WTC11 (cell line): ENCODE data around the gene NMUR1.

Experiments
- GABPB1 ChIP-seq: sonication (generic); formaldehyde crosslinking; IDR thresholded peaks from 2 replicates; pipeline ENCODE4 v1.8.1; 2023; ENCODE audit warnings: mild to moderate bottlenecking, missing genetic modification reagents
- HMGA2 ChIP-seq: fragments of 250-450 bp; sonication (Bioruptor Pico); IDR thresholded peaks from 2 replicates; pipeline ENCODE4 v1.4.0; 2021; ENCODE audit warnings: mild to moderate bottlenecking, moderate library complexity
- NFE2L1 ChIP-seq: sonication (generic); formaldehyde crosslinking; IDR thresholded peaks from 2 replicates; pipeline ENCODE4 v1.8.1; 2023; ENCODE audit warnings: missing genetic modification reagents
- NR2C2 ChIP-seq: sonication (generic); formaldehyde crosslinking; IDR thresholded peaks from 2 replicates; pipeline ENCODE4 v1.8.0; 2022; ENCODE audit warnings: mild to moderate bottlenecking, missing genetic modification reagents
- NR3C1 ChIP-seq: sonication (generic); formaldehyde crosslinking; conservative IDR thresholded peaks from 2 replicates; pipeline ENCODE4 v1.8.1; 2023; ENCODE audit warnings: low read depth, mild to moderate bottlenecking, missing genetic modification reagents
- SMAD4 ChIP-seq: sonication (generic); formaldehyde crosslinking; IDR thresholded peaks from 2 replicates; pipeline ENCODE4 v1.8.0; 2022; ENCODE audit warnings: mild to moderate bottlenecking, missing genetic modification reagents
- TCF7 ChIP-seq: sonication (generic); formaldehyde crosslinking; IDR thresholded peaks from 2 replicates; pipeline ENCODE4 v1.8.0; 2022; ENCODE audit warnings: mild to moderate bottlenecking, low read depth, missing genetic modification reagents, moderate library complexity
- ZNF121 ChIP-seq: sonication (generic); formaldehyde crosslinking; IDR thresholded peaks from 2 replicates; pipeline ENCODE4 v1.8.0; 2023; ENCODE audit warnings: missing genetic modification reagents
- TF ChIP-seq, protein P1 (sequence below): fragments of 200-600 bp; IDR thresholded peaks from 2 replicates; pipeline ENCODE4 v1.8.0; 2022; ENCODE audit warnings: antibody characterized with exemption
- TF ChIP-seq, protein P2 (sequence below): sonication (generic); formaldehyde crosslinking; IDR thresholded peaks from 2 replicates; pipeline ENCODE4 v1.8.1; 2023; ENCODE audit warnings: mild to moderate bottlenecking, missing genetic modification reagents, moderate library complexity
- TF ChIP-seq, protein P3 (sequence below): sonication (generic); formaldehyde crosslinking; IDR thresholded peaks from 2 replicates; pipeline ENCODE4 v1.8.1; 2022; ENCODE audit warnings: low read depth, mild to moderate bottlenecking, moderate library complexity, missing genetic modification reagents, borderline replicate concordance
- TF ChIP-seq, protein P4 (sequence below): sonication (generic); formaldehyde crosslinking; IDR thresholded peaks from 2 replicates; pipeline ENCODE4 v1.8.0; 2022; ENCODE audit warnings: mild to moderate bottlenecking, missing genetic modification reagents
- TF ChIP-seq, protein P5 (sequence below): sonication (generic); formaldehyde crosslinking; IDR thresholded peaks from 2 replicates; pipeline ENCODE4 v1.8.1; 2022; ENCODE audit warnings: missing genetic modification reagents, borderline replicate concordance
- TF ChIP-seq, protein P6 (sequence below): sonication (generic); formaldehyde crosslinking; IDR thresholded peaks from 2 replicates; pipeline ENCODE4 v1.8.1; 2022; ENCODE audit warnings: mild to moderate bottlenecking, moderate library complexity, missing genetic modification reagents

DNA sequence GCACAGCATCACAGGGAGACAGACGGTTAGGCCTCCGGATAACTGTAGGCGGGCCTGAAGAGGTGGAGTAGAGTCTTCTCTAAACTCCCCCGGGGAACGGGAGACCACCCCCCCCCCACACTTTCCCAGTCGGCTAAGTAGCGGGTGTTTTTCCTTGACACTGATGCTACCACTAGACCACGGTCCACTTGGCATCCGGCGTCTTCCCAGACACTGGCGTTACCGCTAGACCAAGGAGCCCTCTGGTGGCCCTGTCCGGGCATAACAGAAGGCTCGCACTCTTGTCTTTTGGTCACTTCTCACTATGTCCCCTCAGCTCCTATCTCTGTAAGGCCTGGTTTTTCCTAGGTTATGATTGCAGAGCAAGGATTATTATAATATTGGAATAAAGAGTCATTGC lies 40.3 kb downstream of the NMUR1 start:
- TF ChIP-seq GABPB1 (CRISPR knock-in tag) (no peak), TCF7 (CRISPR knock-in tag) (no peak), NR3C1 (CRISPR knock-in tag) (no peak), NR2C2 (CRISPR knock-in tag) (no peak), NFE2L1 (CRISPR knock-in tag) (no peak), ZNF121 (CRISPR knock-in tag) (no peak), HMGA2 (CRISPR knock-in tag) (no peak), SMAD4 (CRISPR knock-in tag) (no peak)
- TF ChIP-seq, protein P1, sequence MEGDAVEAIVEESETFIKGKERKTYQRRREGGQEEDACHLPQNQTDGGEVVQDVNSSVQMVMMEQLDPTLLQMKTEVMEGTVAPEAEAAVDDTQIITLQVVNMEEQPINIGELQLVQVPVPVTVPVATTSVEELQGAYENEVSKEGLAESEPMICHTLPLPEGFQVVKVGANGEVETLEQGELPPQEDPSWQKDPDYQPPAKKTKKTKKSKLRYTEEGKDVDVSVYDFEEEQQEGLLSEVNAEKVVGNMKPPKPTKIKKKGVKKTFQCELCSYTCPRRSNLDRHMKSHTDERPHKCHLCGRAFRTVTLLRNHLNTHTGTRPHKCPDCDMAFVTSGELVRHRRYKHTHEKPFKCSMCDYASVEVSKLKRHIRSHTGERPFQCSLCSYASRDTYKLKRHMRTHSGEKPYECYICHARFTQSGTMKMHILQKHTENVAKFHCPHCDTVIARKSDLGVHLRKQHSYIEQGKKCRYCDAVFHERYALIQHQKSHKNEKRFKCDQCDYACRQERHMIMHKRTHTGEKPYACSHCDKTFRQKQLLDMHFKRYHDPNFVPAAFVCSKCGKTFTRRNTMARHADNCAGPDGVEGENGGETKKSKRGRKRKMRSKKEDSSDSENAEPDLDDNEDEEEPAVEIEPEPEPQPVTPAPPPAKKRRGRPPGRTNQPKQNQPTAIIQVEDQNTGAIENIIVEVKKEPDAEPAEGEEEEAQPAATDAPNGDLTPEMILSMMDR = peak; percentile 51; the same call in 1 of the 2 replicates
- TF ChIP-seq, protein P2, sequence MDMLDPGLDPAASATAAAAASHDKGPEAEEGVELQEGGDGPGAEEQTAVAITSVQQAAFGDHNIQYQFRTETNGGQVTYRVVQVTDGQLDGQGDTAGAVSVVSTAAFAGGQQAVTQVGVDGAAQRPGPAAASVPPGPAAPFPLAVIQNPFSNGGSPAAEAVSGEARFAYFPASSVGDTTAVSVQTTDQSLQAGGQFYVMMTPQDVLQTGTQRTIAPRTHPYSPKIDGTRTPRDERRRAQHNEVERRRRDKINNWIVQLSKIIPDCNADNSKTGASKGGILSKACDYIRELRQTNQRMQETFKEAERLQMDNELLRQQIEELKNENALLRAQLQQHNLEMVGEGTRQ (CRISPR knock-in tag) = no peak
- TF ChIP-seq, protein P3, sequence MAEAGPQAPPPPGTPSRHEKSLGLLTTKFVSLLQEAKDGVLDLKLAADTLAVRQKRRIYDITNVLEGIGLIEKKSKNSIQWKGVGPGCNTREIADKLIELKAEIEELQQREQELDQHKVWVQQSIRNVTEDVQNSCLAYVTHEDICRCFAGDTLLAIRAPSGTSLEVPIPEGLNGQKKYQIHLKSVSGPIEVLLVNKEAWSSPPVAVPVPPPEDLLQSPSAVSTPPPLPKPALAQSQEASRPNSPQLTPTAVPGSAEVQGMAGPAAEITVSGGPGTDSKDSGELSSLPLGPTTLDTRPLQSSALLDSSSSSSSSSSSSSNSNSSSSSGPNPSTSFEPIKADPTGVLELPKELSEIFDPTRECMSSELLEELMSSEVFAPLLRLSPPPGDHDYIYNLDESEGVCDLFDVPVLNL (CRISPR knock-in tag) = no peak
- TF ChIP-seq, protein P4, sequence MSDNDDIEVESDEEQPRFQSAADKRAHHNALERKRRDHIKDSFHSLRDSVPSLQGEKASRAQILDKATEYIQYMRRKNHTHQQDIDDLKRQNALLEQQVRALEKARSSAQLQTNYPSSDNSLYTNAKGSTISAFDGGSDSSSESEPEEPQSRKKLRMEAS = no peak
- TF ChIP-seq, protein P5, sequence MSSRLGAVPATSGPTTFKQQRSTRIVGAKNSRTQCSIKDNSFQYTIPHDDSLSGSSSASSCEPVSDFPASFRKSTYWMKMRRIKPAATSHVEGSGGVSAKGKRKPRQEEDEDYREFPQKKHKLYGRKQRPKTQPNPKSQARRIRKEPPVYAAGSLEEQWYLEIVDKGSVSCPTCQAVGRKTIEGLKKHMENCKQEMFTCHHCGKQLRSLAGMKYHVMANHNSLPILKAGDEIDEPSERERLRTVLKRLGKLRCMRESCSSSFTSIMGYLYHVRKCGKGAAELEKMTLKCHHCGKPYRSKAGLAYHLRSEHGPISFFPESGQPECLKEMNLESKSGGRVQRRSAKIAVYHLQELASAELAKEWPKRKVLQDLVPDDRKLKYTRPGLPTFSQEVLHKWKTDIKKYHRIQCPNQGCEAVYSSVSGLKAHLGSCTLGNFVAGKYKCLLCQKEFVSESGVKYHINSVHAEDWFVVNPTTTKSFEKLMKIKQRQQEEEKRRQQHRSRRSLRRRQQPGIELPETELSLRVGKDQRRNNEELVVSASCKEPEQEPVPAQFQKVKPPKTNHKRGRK = no peak
- TF ChIP-seq, protein P6, sequence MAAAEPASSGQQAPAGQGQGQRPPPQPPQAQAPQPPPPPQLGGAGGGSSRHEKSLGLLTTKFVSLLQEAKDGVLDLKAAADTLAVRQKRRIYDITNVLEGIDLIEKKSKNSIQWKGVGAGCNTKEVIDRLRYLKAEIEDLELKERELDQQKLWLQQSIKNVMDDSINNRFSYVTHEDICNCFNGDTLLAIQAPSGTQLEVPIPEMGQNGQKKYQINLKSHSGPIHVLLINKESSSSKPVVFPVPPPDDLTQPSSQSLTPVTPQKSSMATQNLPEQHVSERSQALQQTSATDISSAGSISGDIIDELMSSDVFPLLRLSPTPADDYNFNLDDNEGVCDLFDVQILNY = no peak
